ENCODE measurements around the gene FAM3A.

DNA sequence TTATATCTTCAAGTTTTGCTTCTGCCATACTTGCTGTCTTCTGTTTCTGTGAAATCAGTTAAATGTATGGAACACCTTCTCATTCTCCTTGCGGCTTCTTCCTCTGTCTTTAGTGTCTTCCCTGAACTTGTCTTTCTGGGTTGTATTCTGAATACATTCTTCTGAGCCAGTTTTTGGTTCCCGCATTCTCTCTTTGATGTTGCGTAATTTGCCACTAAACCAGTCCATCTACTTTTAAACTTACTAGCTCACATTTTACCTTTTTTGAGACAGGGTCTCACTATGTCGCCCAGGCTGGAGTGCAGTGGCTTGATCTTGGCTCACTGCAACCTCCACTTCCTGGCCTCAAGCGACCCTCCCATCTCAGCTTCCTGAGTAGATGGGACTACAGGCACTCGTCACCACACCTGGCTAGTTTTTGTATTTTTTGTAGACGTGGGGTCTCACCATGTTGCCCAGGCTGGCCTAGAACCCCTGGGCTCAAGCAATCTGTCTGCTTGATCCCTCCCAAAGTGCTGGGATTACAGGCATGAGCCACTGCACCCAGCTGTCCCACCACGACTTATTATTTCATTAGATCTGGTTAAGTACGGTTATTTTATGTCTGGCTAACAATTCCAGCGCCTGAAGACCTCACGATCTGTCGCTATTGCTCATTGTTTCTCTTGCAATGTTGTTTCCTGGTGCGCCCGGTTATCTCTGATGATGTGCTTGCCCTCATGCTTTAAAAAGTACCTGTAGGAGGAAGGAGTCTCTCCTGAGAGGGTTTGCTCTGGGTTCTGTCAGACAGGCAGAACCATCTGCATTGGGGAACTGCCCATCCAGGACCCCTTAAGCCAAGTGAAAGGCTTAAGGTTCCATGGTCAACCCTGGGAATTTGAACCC lies 9.8 kb upstream of the FAM3A start:
- TF ChIP-seq POLR2AphosphoS5 (IDR thresholded peaks at IDR 0.05; ENCODE audit: low read depth, low read length) = no peak
- no peak for TF ChIP-seq POLR2A (IDR thresholded peaks at IDR 0.05; ENCODE audit: low read depth, low read length)
